Occipital lobe (tissue), 3 donors: ENCODE results near the gene LCE3A. TPM values are rescaled to one million over a fixed set of nuclear protein-coding genes. Genes with fewer than 3 reads are reported as not detected.

ENCODE experiments used
- DNase-seq: peaks from one replicate; lab custom pipeline; 2025; lab: John Stamatoyannopoulos, UW
- small RNA-seq: library from RNA; depleted of rRNA; stranded (forward); fragments of <200 nt; gene quantifications from one replicate; pipeline ENCODE3, GENCODE V24; 2014
- total RNA-seq: library from RNA; depleted of rRNA; stranded (reverse); fragments of >200 nt; gene quantifications from one replicate; pipeline ENCODE4 v1.2.3, GENCODE V29; 2014

LCE3A gene
- total RNA-seq, 1 donor from 2014 or later, result not detected

DNA sequence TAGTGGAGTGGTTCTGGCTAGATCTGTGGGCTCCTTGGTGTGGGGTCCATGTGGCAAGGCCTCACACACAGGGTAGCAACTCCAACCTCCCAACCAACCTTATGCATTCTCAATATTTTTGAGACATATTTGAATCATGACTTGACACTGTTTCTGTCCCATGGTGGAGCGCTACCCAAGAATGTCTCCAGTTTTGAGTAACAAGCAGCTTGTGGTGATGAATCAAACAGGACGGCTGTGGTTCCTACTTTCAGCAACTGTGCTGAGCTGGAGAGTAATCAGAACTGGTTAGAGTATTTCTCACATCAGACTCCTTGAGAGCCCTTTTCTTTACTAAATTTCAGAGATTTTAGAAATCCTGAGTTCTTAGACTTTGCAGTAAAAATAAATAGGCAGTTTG lies 45.7 kb downstream of the LCE3A start:
- DNase-seq, result no peak

Small RNA genes within 50 kb of the gene (small RNA-seq; reads per million reads assigned to genes)
- gene LCE3A, result not detected
- gene LCE3B, result not detected

Other genes starting within 250 kb of the LCE3A start
- not detected for gene CRNN, start 208.8 kb downstream of the LCE3A start, total RNA-seq
- not detected for gene LCE5A, start 112.3 kb downstream of the LCE3A start, total RNA-seq
- not detected for gene CRCT1, start 108.6 kb downstream of the LCE3A start, total RNA-seq
- not detected for gene LCE3E, start 56.3 kb downstream of the LCE3A start, total RNA-seq
- not detected for gene LCE3D, start 42.6 kb downstream of the LCE3A start, total RNA-seq
- not detected for gene LCE3C, start 22.9 kb downstream of the LCE3A start, total RNA-seq
- gene LCE3B, start 9.3 kb downstream of the LCE3A start, total RNA-seq, result not detected
- not detected for gene LCE2D, start 40.3 kb upstream of the LCE3A start, total RNA-seq
- not detected for gene LCE2C, start 52.2 kb upstream of the LCE3A start, total RNA-seq
- not detected for gene LCE2B, start 63.0 kb upstream of the LCE3A start, total RNA-seq
- not detected for gene LCE2A, start 75.2 kb upstream of the LCE3A start, total RNA-seq
- not detected for gene LCE4A, start 85.1 kb upstream of the LCE3A start, total RNA-seq
- gene KPRP, start 134.9 kb upstream of the LCE3A start, total RNA-seq, result not detected
- not detected for gene LCE1F, start 152.0 kb upstream of the LCE3A start, total RNA-seq
- not detected for gene LCE1E, start 163.2 kb upstream of the LCE3A start, total RNA-seq
- gene LCE1D, start 173.6 kb upstream of the LCE3A start, total RNA-seq, result not detected
- gene LCE1C, start 183.5 kb upstream of the LCE3A start, total RNA-seq, result not detected
- not detected for gene LCE1B, start 188.9 kb upstream of the LCE3A start, total RNA-seq
- not detected for gene LCE1A, start 204.4 kb upstream of the LCE3A start, total RNA-seq
- gene LCE6A, start 219.8 kb upstream of the LCE3A start, total RNA-seq, result not detected
- not detected for gene LCE7A, start 236.9 kb upstream of the LCE3A start, total RNA-seq